Stimulated activated CD8-positive, alpha-beta memory T cell treated with anti-CD3 and anti-CD28 coated beads, Interleukin-12 subunit alpha, Interleukin-12 subunit beta, amount 100 ng/mL, for 24 hours (primary cell): ENCODE results near the gene MTTP.

Source experiments
- DNase-seq: peaks from one replicate; pipeline ENCODE4 v3.0.0-alpha.2; 2020; ENCODE audit errors: extremely low read depth

MTTP gene

GRCh38 chr4:99642725-99643489 is 68.3 kb downstream of the MTTP start:
- DNase-seq: no peak

GRCh38 chr4:99644453-99644852 is 69.8 kb downstream of the MTTP start:
- no peak for DNase-seq

GRCh38 chr4:99645036-99645435 is 70.4 kb downstream of the MTTP start:
- DNase-seq: no peak

- no peak for DNase-seq
Measured at GRCh38 chr4:99645638-99646037, 71.0 kb downstream of the MTTP start.

DNA sequence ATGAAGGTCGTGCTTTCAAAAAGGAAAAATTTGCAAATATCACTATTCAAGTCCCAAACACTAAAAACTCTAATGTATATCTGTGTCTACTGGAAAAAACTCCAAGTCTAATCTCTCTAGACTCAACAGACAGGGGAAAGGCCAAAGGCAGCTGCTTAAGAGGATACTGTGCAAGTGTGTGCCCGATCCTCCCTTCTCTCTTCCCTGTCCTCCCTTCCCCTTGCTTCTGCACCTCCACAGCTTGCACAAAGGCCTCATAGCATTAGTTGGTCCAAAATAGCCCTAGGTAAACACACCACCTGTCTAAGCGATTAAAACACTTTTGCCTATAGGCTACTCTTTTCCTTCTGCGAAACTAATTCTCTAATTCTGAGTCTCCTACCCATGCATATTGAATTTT is 72.4 kb downstream of the MTTP start:
- DNase-seq: no peak

DNA sequence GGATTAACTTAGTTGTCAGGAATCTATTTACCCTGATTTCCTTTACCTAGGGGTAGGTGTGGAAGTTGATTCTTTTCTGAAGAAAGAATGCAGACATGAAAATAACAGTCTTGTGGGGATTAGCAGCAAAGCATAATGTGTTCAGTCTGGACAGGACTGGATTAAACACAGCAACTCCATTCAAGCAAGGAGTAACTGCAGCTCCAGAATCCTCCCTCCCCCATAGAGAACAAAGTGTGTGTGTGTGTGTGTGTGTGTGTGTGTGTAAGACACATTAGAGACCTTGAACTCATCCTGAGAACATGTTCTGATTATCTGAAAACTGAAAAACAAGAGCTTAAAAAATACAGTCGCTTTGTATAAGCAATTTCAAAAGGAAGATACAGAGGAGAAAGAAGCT is 73.7 kb downstream of the MTTP start:
- DNase-seq: no peak

DNA sequence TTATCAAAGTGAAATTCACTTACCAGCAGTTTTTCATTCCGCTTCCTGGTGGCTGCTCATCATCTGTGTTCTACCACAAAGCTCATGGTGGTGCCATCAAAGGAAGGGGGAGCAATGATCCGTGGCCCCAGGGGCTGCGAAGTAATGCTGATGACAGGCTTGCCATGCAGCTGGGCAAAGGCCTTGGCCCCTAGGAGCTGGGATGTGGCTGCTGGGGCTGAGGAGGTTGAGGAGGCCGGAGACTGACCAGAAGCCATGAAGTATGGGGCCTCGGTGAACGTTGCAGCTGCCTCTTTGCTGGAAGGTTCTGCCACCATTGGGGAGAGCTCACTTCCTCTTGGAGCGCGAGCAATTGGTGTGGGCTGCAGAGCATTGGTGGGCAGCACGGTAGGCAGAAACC is 74.6 kb downstream of the MTTP start:
- DNase-seq: no peak

- no peak for DNase-seq
Measured at GRCh38 chr4:99649778-99650177, 75.2 kb downstream of the MTTP start.

GRCh38 chr4:99651016-99651769 is 76.6 kb downstream of the MTTP start:
- DNase-seq: no peak

DNA sequence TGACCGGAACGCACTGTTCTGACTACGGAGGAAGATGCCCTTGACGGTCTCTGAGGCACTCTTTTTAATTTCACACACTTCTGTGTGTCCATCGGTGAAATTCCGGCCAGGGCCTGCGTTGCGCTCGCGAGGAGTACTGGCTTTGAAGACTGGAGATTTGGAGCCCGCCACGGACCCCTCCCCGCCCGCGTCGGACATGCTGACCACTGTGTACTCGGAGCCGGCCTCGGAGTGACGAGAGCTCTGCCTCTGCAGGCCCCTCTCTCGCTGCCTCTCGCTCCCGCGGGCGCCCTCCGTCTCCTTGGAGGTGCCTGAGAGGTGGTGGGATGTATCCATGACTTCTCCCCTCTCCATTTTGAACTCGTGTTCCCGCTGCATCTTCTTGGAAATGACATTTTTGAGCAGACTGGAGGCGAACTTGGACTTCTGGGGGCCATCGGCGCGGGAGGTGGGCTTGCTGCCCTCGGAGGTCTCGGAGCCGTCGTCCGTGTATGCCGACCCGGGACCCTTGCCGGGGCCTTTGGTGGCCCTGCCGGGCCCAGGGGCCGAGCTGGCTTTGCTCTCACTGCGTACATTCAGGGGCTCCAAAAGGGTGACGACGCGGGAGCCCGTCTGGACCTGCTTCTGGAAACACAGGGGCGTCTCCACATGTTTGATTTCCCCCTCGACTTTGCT is 77.3 kb downstream of the MTTP start:
- DNase-seq: no peak

DNA sequence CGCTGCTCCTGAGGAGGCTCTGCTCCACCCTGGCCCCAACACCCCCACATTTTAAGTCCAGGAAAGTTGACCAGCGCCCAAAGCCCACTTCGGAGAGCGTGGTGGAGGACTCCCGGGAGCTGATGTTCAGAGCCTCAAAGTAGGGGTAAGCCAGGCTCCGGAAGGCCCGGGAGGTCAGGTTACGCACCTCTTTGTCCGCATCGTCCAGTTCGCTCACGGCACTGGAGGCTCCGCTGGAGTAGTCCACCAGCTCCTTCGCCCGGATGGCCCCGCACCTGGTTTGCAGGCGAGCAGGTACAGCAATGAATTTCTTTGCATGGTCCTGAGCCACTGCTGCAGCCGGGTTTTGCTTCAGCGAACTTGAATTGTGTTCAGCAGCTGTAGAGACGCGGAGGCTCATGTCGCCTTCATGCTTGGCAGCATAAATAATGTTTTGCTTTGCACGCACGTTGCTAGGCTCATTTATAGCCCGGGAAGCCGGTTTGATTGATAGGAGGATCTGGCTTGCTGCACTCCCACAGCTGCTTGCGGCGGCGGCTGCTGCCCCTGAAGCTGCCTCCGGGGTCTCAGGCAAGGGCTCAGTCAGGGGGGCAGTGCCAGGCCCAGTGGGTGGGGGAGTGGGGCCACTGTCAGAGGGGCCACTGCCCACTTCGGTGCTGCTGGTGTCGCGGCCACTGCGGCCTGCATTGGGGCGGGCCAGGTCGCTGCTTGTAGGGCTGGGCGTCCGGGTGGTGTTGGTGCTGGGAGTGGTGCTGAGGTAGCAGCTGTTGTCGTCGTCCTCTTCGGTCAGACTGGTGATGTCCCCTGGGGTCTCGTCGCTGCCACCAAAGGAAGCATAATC is 78.2 kb downstream of the MTTP start:
- DNase-seq: no peak

DNA sequence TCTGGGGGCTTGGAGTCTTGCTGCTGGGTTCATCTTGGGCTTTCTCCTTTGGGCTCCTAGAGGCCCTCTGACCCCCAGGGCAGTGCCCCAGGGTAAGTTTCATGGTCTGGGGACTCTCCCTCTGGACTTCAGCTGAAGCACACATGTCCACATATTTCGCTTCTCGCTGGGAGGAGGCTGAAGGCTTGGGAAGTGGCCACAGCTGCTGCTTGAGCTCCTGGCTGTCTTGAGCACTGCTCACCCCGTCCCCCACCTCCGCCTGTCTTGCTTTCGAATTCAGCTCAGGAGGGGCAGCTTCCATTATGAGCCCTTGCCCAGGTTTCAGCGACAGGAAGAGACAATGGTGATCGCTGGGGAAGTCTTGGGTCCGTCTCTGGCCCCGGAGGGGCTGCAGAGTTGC is 79.3 kb downstream of the MTTP start:
- DNase-seq: no peak

DNA sequence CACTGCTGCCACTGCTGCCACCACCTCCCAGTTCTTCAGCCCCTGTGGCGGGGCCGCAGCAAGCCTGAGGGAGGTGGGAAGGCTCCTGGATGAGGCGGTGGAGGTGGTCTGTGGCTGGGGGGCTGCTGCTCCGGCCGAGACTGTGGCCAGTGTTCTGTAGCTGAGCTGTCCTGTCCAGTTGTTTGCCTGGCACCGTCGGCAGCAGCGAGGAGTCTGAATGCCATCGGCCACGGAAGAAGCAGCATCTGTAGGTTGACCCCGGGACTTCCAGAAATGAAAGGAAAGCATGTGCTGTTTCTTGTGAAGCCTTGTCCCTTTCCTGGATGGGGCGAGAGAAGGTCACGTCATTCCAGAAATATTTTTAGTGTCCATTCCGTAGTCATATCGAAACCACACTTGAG is 79.7 kb downstream of the MTTP start:
- DNase-seq: no peak

GRCh38 chr4:99655308-99656081 is 80.9 kb downstream of the MTTP start:
- DNase-seq: no peak

DNA sequence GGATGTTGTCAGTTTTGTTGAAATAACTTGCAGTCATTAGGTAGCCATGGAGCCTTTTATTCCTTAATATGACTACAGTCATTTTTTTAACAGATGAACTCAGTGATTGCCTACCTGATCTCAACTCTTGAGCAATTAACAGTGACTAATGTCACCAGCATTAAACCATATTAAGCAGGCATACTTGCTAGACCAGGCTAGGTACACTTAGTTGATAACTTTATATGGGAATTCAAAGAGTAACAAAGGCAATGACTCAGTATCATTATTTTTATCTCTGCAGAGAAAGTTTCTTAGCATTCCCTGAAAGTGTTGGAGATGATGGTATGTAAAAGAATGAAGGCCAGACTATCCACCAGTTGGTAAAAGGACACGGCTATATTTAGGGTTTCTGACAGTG is 83.2 kb downstream of the MTTP start, which contains the start of gene C4orf54:
C4orf54 (minus strand) TSS at position 31 of the 400 bp plus-strand sequence. CDS start 3,180 bp downstream, outside the sequence.
- DNase-seq: no peak

GRCh38 chr4:99658666-99659065 is 84.0 kb downstream of the MTTP start:
- DNase-seq: no peak

DNA sequence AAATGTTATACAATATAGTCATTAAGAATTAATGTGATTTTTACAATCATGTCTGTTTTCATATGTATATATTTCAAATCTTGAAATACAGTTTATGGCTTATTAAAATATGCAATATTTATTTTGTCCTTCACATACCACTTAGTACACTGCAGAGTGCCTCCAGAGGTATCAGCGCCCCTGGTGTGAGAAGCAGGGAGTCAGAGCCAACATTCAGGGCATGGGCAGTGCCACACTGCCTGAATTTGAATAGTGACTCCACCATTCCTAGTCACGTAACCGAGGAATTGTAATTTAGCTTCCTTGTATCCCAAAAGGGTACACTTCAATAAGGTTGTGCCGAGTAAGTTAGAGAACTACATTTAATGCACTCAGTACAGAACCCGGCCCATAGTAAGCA is 87.3 kb downstream of the MTTP start:
- DNase-seq: no peak

GRCh38 chr4:99664716-99665115 is 90.1 kb downstream of the MTTP start:
- DNase-seq: no peak

- no peak for DNase-seq
Measured at GRCh38 chr4:99665983-99666382, 91.4 kb downstream of the MTTP start.

DNA sequence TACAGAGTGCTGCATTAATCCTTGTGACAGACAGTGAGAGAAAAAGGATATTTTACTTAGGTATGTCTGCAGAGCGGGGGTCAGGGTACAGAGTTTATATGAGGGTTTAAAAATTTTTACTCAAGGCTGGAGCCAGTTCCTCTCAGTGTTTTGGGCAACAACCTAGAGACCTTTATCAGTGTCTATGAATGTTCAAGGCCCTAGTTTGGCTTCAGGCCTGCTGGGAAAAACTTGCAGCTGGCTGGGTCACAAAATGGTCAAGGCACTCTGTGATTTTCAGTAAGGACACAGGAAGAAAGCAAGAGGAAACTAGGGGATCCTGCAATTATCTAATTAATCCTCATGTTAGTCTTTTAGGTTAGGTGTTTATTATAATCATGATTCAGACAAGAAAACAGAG is 93.8 kb downstream of the MTTP start:
- no peak for DNase-seq

DNA sequence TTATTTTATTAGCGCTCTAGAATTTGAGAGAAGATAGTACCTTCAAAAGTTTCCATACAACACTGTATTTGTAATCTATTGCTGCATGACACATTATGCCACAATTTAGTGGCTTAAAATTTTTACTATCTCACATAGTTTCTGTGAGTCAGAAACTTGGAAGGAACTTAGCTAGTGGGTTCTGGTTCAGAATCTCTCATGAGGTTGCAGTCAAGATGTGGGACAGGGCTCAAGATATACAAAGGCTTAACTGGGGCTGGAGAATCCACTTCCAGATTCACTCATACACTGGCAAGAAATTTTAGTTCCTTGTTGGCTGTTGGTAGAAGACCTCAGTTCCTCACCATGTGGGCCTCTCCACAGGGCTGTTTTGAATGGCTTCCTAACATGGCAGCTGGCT is 94.5 kb downstream of the MTTP start:
- no peak for DNase-seq
